Right cardiac atrium (tissue), 5 donors: Measurements from ENCODE around the gene KDM1B. TPM values are rescaled to one million over a fixed set of nuclear protein-coding genes. Genes with fewer than 3 reads are reported as not detected.

ENCODE experiments used
- ATAC-seq, 2 donors: fragments of 200-7000 bp; cut with Tn5 transposase; one replicate each; pipeline versions ENCODE4 v1.8.0 to v1.9.1; 2020; ENCODE audit warnings: moderate library complexity in 2 of 2, mild to moderate bottlenecking in 1 of 2
- DNase-seq, 3 donors: peaks; one replicate each; pipeline ENCODE4 v3.0.0-alpha.2; 2020
- H3K27ac ChIP-seq: one replicate; pipeline ENCODE4 v1.5.1; 2013; ENCODE audit warnings: mild to moderate bottlenecking, low read length, control low read depth, moderate library complexity
- H3K27me3 ChIP-seq: one replicate; pipeline ENCODE4 v1.6.1; 2013; ENCODE audit not compliant: control insufficient read depth, insufficient read depth
- H3K4me1 ChIP-seq: one replicate; pipeline ENCODE4 v1.6.1; 2013; ENCODE audit warnings: low read length; ENCODE audit not compliant: control insufficient read depth, insufficient read depth
- H3K4me3 ChIP-seq: one replicate; pipeline ENCODE4 v1.5.1; 2013; ENCODE audit warnings: low read length, control low read depth
- H3K9me3 ChIP-seq: one replicate; pipeline ENCODE4 v1.6.1; 2013; ENCODE audit warnings: low read length; ENCODE audit not compliant: control insufficient read depth
- WGBS: extraction: QIAGEN DNeasy Blood & Tissue Kit; methylation state at CpG from one replicate; pipeline ENCODE4 v1.1.7; 2013; 5-methylcytosine and 5-hydroxymethylcytosine counted together
- intact Hi-C, 4 donors: fragments of 100-400 bp; cut with DNase I; formaldehyde crosslinking; loops; one replicate each; pipeline versions ENCODE4 v1.11.0 to v1.14.0; 2022 to 2023
- long read RNA-seq, 4 donors: library from polyadenylated mRNA; unstranded; transcript quantifications; one replicate each; pipeline ENCODE4 v2.0.0, GENCODE V29; 2020 to 2021
- polyA plus RNA-seq: library from polyadenylated mRNA; stranded (reverse); fragments of 200-250 nt; gene quantifications from one replicate; pipeline ENCODE4 v1.2.3, GENCODE V29; 2013
- total RNA-seq, 4 donors: library from RNA; stranded (reverse); fragmentation: NEBNext Ultra II Directional; extraction: Animal tissue kit (Norgen Biotek cat#: 25700); gene quantifications; one replicate each; pipeline ENCODE4 v1.2.1, GENCODE V29; 2021
- donor health status: healthy with polysubstance abuse.
- donor health status: DM: no; HTN: yes; CAD: no.
- donor health status: DM: no; HTN: no; CAD: no.
- donor health status: DM: no; HTN: yes; CAD: no; lungs with severe emphysema.
- donor health status: DM: yes; HTN: yes; CAD: no.

The KDM1B gene, protein sequence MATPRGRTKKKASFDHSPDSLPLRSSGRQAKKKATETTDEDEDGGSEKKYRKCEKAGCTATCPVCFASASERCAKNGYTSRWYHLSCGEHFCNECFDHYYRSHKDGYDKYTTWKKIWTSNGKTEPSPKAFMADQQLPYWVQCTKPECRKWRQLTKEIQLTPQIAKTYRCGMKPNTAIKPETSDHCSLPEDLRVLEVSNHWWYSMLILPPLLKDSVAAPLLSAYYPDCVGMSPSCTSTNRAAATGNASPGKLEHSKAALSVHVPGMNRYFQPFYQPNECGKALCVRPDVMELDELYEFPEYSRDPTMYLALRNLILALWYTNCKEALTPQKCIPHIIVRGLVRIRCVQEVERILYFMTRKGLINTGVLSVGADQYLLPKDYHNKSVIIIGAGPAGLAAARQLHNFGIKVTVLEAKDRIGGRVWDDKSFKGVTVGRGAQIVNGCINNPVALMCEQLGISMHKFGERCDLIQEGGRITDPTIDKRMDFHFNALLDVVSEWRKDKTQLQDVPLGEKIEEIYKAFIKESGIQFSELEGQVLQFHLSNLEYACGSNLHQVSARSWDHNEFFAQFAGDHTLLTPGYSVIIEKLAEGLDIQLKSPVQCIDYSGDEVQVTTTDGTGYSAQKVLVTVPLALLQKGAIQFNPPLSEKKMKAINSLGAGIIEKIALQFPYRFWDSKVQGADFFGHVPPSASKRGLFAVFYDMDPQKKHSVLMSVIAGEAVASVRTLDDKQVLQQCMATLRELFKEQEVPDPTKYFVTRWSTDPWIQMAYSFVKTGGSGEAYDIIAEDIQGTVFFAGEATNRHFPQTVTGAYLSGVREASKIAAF
- 10 to 100 TPM in 3 of 4 donors, 1 to 10 TPM in 1; 9.8 to 14.9 (median 14.6) TPM for total RNA-seq
- polyA plus RNA-seq, result 4.0 TPM
- long read RNA-seq, donor 1, partial matches to known transcripts, result 1 of 5 reads
- long read RNA-seq, donor 1, other reads (novel, unspliced or antisense), result 4 of 5 reads
- long read RNA-seq, donor 2, partial matches to known transcripts, result 0 of 2 reads
- long read RNA-seq, donor 2, other reads (novel, unspliced or antisense), result 2 of 2 reads
- long read RNA-seq, donor 3, partial matches to known transcripts, result 0 of 3 reads
- long read RNA-seq, donor 3, other reads (novel, unspliced or antisense), result 3 of 3 reads
- long read RNA-seq, donor 4, result 0 reads

DNA sequence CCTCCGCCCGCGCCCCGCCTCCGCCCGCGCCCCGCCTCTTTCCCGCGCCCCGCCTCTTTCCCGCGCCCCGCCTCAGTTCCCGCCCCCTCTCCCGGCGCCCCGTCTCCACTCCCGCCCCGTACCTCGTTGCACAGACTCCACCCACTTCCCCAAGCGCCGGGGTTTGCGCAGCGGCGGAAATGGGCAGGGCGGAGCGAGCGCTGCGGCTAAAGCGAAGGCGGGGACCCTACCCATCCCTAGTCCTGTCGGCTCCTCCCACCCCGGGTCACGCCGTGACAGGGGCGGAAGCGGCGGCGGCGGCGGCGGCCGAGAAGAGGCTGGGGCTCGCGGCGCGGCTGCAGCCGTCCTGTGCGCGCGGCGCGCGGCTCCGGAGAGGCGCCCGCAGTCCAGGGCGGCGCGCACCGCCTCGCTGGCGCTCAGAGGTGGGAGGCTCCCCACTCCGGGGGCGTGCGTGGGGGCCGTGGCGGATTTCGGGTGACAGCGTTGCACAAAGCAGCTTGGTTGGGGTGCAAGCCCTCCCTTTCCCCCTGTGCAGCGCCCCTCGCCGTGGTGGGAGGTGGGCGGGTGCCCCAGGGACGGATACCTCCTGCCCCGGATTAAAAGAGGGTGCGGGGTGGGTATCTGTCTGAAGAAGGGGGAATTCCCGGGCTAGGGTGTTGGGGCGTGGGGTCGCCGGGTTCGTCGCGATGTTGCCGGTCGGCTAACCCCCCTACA, at the start of gene KDM1B:
Gene KDM1B (plus strand): TSS at position 273 of the 714 bp plus-strand sequence. CDS start 4,474 bp downstream, outside the sequence.
- peak; percentile 99 for ATAC-seq
- peak within 1 kb of the TSS; percentile 85 for H3K27ac ChIP-seq
- H3K4me3 ChIP-seq, result peak within 1 kb of the TSS; percentile 92
- peak; percentile 99 to 100 (median 99) for DNase-seq
- intact Hi-C loops, result no loop called here
- WGBS, result under 1% methylated on average over 87 of the region's 87 CpGs
- peaks cover 3% of the 10 kb centered on the region for H3K4me1 ChIP-seq
- H3K27me3 ChIP-seq, result no peaks in the 10 kb centered on the region
- H3K9me3 ChIP-seq, result no peaks in the 10 kb centered on the region

DNA sequence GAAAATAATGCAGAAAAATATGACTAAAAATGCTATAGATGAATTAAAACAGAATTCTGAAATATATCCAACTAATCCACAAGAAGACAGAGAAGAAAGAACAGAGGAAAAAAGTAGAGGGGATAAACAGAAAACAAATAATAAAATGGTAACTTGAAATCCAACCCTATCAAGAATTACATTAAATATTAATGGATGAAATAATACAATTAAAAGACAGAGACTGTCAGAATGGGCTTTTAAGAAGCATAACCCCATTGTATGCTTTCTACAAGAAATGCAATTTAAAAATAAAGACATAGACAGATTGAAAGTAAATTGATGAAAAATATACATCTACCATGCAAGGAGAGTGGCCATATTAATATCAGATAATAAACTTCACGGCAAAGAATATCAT, 48.2 kb upstream of the KDM1B start:
- intact Hi-C loops, result no loop called here
- Histone ChIP-seq H3K27me3 (no peaks in the 10 kb centered on the region), H3K27ac (no peak overlapping the region), H3K9me3 (no peaks in the 10 kb centered on the region), H3K4me3 (no peak overlapping the region), H3K4me1 (no peaks in the 10 kb centered on the region)
- 91% methylated on average over 1 of the region's 1 CpG for WGBS
- DNase-seq, result no peak
- no peak for ATAC-seq

DNA sequence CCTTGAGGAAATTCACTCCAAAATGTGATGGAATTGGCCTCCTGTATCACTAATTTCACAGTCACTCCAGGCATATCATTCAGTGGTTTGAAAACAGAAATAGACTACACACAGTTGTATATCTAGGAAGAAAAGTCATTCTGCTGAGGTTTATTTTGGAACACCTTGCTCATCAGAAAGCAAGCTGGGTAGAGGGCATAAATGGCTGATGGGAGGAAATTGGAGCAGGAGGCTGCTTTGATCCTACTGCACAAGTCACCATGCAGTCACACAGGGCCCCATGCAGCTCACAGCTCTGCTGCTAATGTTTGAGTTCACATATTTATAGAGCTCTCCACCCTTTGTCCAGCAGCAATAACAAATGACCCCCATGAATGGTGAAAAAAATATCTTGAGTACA, 45.1 kb upstream of the KDM1B start:
- Histone ChIP-seq H3K27ac (no peak overlapping the region), H3K4me3 (no peak overlapping the region), H3K9me3 (no peaks in the 10 kb centered on the region), H3K4me1 (no peaks in the 10 kb centered on the region), H3K27me3 (no peaks in the 10 kb centered on the region)
- intact Hi-C loops, result no loop called here
- no peak for DNase-seq
- ATAC-seq, result no peak

DNA sequence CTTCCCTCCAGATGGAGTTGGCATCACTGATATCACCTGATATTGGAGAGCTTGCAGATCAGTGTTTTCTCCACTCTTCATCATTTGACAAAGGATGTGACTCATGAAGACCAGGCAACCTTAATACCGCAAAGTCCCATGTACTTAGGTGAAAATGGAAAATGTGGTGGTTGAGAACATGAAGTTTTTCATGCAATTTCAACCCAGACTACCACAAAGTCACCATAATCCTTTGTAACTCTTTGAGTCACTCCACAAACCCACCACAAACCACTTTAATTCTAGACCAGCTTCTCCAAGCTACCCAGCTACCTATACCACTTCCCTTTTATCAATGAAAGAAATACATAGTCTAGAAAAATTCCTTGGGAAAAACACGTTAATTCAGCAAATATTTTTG, 39.9 kb upstream of the KDM1B start:
- Histone ChIP-seq H3K9me3 (no peaks in the 10 kb centered on the region), H3K4me1 (no peaks in the 10 kb centered on the region), H3K4me3 (no peak overlapping the region), H3K27ac (no peak overlapping the region), H3K27me3 (no peaks in the 10 kb centered on the region)
- 81% methylated on average over 2 of the region's 2 CpGs for WGBS
- intact Hi-C loops, result no loop called here
- ATAC-seq (no peak), DNase-seq (no peak)

DNA sequence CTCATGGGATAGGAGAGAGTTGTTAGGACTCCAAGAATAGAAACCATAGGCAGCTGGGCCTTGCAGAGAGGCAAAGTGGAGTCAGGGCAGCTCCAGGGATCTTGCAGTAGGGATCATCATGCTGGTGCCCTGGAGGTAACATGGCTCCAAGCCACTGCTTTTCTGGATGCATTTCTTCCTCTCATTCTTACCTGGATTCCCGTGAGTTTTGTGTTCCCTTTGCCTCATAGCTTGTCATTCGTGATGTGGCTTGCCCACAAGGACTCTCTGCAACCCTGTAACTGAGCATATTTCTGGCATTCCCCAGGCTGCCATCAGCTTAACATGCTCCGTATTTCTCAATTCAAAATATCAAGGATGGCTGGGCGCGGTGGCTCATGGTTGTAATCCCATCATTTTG, 38.1 kb upstream of the KDM1B start:
- Histone ChIP-seq H3K9me3 (no peaks in the 10 kb centered on the region), H3K4me3 (no peak overlapping the region), H3K27ac (no peak overlapping the region), H3K27me3 (no peaks in the 10 kb centered on the region), H3K4me1 (no peaks in the 10 kb centered on the region)
- DNase-seq (no peak), ATAC-seq (no peak)
- WGBS, result 88% methylated on average over 5 of the region's 5 CpGs
- intact Hi-C loops, result no loop called here

DNA sequence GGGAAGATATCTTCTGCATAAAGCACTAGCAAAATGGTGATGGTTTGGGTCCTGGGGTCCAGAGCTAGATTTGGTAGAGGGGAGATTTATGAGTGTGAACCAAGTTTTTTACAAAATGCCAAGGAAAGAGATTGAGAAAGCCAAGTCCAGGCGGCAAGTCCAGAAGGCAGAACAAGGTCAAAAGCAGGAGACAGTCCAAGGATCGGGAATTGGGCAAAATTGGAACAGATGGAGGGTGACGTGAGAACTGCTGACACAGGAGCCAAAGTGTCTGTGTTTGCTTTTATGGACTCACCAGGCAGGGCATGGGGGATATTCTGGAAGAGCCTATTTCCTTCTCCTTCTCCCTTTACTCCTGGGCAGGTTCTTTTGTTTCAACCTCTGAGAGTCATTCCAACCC, 36.9 kb upstream of the KDM1B start:
- no peaks in the 10 kb centered on the region for H3K4me1 ChIP-seq
- intact Hi-C loops, result no loop called here
- 65% methylated on average over 3 of the region's 3 CpGs for WGBS

DNA sequence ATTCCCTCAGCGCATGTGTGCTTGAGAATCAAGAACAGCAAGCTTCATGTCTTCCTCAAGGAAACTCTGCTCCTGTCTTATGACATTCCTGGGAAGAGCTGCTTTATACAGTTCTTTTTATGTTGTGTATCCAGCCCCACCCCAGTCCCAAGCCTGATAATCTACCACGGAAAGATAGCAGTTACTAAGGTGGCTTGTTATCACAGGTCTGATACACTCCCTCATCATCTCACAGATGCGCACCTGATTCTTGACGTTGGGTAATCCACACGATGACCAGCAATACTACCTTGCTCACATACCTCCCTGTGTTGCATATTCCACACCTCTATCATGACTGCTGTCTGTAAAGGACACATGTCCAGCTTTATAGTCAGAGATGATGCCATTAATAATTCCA, 36.0 kb upstream of the KDM1B start:
- intact Hi-C loops, result no loop called here

More for the DNA sequence above, 36.9 kb upstream of the KDM1B start:
- ATAC-seq, result no peak
- Histone ChIP-seq H3K27ac (no peak overlapping the region), H3K4me3 (no peak overlapping the region), H3K27me3 (no peaks in the 10 kb centered on the region), H3K9me3 (no peaks in the 10 kb centered on the region)
- DNase-seq, result no peak

DNA sequence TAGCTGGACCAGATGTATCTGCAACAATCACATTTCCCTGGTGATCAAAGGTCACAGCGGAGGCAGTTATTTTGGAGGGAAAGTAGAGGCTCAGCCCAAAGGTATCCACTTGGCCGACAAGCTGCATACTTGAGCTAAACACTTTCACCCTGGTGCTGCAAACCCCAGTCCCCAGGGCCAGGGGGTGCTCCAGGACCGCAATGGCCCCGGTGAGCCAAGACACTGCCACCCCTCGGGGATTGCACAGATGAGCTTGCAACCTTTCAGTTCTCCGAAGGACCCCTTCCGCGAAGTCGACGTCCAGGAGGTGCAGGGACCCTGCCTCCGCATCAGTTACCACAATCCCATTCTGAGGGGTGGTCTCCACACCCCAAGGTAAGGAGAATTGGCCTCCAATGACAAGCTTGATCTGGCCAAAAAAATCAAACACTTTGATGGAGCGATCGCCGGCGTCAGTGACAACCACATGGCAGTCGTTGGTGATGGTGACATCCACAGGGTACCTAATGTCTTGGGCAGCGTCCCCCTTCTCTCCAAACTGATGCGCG, 33.6 kb upstream of the KDM1B start:
- WGBS, result 72% methylated on average over 19 of the region's 19 CpGs
- no peak for ATAC-seq

More for the DNA sequence above, 36.0 kb upstream of the KDM1B start:
- Histone ChIP-seq H3K4me3 (no peak overlapping the region), H3K9me3 (no peaks in the 10 kb centered on the region), H3K27ac (no peak overlapping the region), H3K27me3 (no peaks in the 10 kb centered on the region), H3K4me1 (no peaks in the 10 kb centered on the region)
- 56% methylated on average over 5 of the region's 5 CpGs for WGBS
- ATAC-seq (no peak), DNase-seq (no peak)

DNA sequence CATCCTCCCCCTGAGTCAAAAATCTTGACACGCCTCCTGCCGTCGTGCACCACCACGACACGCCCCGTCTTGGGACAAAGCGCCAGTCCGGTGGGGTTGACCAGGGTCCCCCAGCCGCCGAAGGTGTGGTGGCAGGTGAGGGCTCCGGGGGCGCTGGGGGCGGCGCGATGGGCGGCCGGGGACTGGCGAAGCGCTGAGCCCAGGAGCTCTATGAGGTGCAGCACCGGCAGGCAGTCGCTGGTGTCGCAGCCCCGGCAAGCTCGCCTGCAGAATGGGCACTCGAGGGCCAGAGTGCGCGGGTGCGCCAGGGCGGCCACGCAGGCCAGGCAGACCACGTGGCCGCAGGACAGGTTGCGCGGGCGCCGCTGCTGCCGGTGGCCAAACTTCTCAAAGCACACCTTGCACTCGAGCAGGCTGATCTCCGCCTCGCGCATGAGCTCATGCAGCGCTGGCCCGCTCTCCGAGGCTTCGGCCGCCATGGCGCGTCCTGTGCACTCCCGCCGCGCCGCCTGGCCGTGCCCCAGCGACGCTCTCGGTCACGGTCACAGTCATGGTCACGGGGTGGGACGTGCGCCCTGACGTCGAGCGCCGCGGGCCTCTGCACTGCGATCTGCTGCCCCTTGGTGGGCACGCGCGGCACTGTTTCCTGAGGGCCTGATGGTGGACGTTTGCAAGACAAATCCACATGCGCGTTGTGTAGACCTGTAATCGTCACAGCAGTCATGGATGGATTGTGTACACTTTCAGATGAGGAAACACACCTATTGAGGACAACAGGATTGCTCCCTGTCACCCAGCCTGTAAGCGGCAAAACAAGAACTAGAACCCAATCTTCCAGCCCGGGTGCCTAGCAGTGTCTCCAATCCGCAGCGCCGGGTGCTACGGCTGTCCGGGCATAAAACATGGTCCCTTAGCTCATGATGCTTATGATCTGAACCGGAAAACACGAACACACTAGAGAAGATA, 32.8 kb upstream of the KDM1B start, which contains the start of gene NHLRC1:
Gene NHLRC1 (minus strand): TSS at position 550 of the 966 bp plus-strand sequence. CDS start 71 bp downstream, at position 479.
- peak; percentile 99 for ATAC-seq
- H3K27ac ChIP-seq, result no peak within 1 kb of the TSS
- WGBS, result 14% methylated on average over 82 of the region's 82 CpGs

More for the DNA sequence above, 33.6 kb upstream of the KDM1B start:
- H3K27ac ChIP-seq, result no peak overlapping the region
- no peaks in the 10 kb centered on the region for H3K9me3 ChIP-seq
- peak in 2 of 3 donors; percentile 26 to 58 for DNase-seq
- H3K4me1 ChIP-seq, result no peaks in the 10 kb centered on the region
- no peaks in the 10 kb centered on the region for H3K27me3 ChIP-seq
- intact Hi-C loops, result loop anchor here (5.0 to 10.0 kb wide), 5 partner anchors 127 to 289 kb away; partner anchors contain the start of gene KIF13A (in 2 of the 4)
- H3K4me3 ChIP-seq, result no peak overlapping the region

More for the DNA sequence above, 32.8 kb upstream of the KDM1B start, which contains the start of gene NHLRC1:
- peak; percentile 93 to 97 (median 96) for DNase-seq
- Histone ChIP-seq H3K4me1 (no peaks in the 10 kb centered on the region), H3K27me3 (no peaks in the 10 kb centered on the region), H3K4me3 (peak within 1 kb of the TSS; percentile 17), H3K9me3 (no peaks in the 10 kb centered on the region)
- intact Hi-C loops, result loop anchor here (5.0 to 10.0 kb wide), 5 partner anchors 128 to 290 kb away; partner anchors contain the start of gene KIF13A (in 2 of the 4)
